A375 (cell line): ENCODE results near the gene ZNF618. TPM values are rescaled to one million over a fixed set of nuclear protein-coding genes. Genes with fewer than 3 reads are reported as not detected.

ENCODE experiments used
- total RNA-seq: library from RNA; depleted of rRNA; stranded (reverse); fragments of >200 nt; shearing (Covaris generic); gene quantifications from 2 replicates; pipeline ENCODE4 v1.2.3, GENCODE V29; 2014; rRNA removed

The ZNF618 gene, protein sequence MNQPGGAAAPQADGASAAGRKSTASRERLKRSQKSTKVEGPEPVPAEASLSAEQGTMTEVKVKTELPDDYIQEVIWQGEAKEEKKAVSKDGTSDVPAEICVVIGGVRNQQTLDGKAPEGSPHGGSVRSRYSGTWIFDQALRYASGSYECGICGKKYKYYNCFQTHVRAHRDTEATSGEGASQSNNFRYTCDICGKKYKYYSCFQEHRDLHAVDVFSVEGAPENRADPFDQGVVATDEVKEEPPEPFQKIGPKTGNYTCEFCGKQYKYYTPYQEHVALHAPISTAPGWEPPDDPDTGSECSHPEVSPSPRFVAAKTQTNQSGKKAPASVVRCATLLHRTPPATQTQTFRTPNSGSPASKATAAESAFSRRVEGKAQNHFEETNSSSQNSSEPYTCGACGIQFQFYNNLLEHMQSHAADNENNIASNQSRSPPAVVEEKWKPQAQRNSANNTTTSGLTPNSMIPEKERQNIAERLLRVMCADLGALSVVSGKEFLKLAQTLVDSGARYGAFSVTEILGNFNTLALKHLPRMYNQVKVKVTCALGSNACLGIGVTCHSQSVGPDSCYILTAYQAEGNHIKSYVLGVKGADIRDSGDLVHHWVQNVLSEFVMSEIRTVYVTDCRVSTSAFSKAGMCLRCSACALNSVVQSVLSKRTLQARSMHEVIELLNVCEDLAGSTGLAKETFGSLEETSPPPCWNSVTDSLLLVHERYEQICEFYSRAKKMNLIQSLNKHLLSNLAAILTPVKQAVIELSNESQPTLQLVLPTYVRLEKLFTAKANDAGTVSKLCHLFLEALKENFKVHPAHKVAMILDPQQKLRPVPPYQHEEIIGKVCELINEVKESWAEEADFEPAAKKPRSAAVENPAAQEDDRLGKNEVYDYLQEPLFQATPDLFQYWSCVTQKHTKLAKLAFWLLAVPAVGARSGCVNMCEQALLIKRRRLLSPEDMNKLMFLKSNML
- 2.9 and 3.3 TPM in 2 replicates for total RNA-seq

DNA sequence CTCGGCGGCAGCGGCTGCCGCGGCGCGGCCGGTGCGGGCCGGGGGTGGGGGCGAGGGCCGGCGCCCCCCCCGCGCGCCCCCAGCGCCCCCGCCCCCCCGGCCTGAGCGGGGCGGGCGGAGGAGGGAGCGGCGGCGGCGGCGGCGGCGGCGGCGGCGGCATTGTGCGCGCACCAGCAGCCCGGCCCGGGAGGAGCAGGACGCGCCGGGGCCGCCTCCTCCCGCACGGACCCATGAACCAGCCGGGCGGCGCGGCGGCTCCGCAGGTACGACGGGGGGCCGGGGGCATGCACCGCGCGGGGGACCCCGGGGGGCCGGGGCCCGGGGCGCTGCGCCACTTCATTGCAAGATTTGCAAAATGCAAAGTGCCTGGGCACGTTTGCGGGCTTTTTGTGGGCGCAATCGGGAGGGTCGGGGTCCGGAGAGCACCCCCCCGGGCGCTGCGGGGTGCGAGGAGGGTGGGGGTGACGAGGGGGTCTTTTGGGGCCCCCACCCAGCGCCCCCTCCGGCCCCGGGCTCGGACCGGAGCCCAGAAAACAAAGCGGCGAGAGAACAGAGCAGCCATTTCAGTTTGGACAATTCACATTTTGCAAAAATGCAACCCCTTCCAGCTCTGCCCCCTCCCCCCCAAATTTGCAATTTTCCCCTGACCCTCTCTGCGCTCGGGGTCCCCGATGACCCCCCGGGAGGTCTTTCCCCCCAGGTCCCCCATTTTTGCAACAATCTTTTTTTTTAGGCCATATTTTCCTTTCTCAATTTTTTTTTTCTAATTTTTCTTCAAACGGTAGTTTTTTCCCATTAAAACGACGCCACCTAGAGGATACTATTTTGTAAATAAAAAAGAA is at the start of gene ZNF618:
TSS of gene ZNF618 (plus strand) at position 159 of the 842 bp plus-strand sequence. CDS start at position 231, 72 bp downstream.

DNA sequence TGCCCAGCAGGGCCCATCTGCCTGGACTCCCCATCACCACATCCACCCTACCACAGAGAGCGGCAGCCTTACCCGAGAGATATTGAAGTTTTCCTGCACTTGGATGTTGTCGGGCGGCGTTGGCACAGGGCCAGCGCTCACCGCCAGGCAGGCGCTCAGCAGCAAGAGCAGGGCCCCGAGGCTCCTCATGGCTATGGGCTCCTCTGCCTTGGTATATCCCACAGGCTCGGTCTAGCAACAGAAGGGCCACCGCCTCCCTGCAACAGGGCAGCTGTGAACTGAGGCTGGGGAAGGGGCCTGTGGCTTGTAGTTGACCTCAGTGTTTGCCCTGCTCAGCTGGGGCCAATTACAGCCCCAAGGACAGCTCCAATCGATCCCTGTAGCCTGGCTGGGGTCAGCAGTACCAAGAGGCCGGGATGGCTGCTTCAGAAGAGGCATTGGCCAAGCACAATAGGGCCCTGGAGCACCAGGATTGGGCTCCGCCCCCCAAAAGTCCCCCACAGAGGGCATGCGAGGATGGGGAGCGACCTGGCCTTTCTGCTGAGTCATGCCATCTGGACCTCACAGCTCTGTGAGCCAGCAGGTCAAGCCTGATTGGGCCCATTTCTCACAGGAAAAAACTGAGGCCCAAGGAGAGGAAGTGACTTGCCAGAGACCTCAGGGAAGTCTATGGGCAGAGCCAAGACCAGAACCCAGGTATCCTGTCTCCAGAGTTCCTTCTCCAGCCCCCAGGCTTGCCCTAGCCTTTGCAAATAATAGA is 202.1 kb downstream of the ZNF618 start, which contains the start of gene AMBP:
TSS of gene AMBP (minus strand) at position 280 of the 760 bp plus-strand sequence. CDS start at position 189, 91 bp downstream.

DNA sequence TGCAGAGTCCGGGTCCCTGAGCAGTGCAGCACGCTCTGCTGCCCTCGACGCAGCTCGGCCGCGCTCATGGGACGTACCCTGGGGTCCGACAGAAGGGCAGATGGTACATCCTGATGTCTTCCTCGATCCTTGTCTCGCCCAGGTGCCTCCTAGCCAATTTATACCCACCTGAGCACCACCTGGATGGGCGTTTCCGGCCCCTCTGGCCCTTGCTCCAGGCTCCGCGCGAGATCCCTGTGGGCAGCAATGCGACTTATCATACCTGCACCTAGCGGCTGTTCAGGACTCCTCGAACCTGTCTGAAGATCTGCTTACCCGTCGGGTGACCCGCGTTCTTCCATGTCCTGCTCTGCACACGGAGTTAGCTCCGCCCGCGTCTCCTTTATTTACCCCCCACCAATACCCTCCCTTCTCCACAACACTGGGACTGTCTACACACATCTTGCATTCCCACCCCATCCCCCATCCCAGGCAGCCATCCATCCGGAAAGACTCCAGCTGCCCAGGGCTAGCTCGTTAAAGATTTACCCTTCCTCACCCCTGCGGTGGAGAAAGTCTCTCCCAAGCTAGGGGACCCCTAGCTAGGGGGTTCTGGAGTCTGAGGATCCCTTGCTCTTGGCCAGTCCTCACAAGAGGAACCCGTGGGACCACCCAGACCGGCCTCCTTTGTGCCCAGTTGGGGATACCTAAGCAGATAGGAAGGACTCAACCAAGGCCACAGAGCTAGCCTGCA is 223.0 kb downstream of the ZNF618 start, which contains the start of gene KIF12:
TSS of gene KIF12 (minus strand) at position 357 of the 733 bp plus-strand sequence. CDS start at position 341, 16 bp downstream.

Other genes with a start within 250 kb of the ZNF618 start
- 0.37 TPM in 1 of 2 replicates, not detected in the other for gene AMBP, start 202.0 kb downstream of the ZNF618 start, total RNA-seq
- gene KIF12, start 223.0 kb downstream of the ZNF618 start, total RNA-seq, result 1.1 and 1.5 TPM in 2 replicates